Natural killer cell treated with Interleukin-12 subunit alpha and Interleukin-12 subunit beta and Interleukin-15 and Interleukin-18, amount 100 ng/mL, for 72 hours (primary cell): ENCODE measurements around the gene SH3GL2. TPM values are rescaled to one million over a fixed set of nuclear protein-coding genes. Genes with fewer than 3 reads are reported as not detected.

Source experiments
- ATAC-seq, 2 donors: fragments of 150-1000 bp; cut with Tn5 transposase in 1 of 2; sonication (Bioruptor Pico), chemical (Tn5 transposase) in 1 of 2; 2 replicates each; pipeline ENCODE4 v1.10.0; 2021
- DNase-seq: peaks from one replicate; pipeline ENCODE4 v3.0.0; 2022; ENCODE audit warnings: low spot score
- H3K27ac Mint-ChIP-seq, 2 donors: 1 replicate in 1 of 2; 2 replicates in 1 of 2; pipeline ENCODE4 v1.8.0; 2022; ENCODE audit warnings: mixed read lengths in 2 of 2, mild to moderate bottlenecking in 1 of 2, moderate library complexity in 1 of 2
- H3K27me3 Mint-ChIP-seq, 2 donors: 1 replicate in 1 of 2; 2 replicates in 1 of 2; pipeline ENCODE4 v1.8.0; 2022; ENCODE audit warnings: mixed read lengths in 2 of 2
- H3K36me3 Mint-ChIP-seq: one replicate; pipeline ENCODE4 v1.8.0; 2022; ENCODE audit warnings: mixed read lengths
- H3K4me1 Mint-ChIP-seq, 2 donors: 1 replicate in 1 of 2; 2 replicates in 1 of 2; pipeline ENCODE4 v1.8.0; 2022; ENCODE audit warnings: low read depth in 2 of 2, mixed read lengths in 2 of 2, mild to moderate bottlenecking in 1 of 2
- H3K4me3 Mint-ChIP-seq: one replicate; pipeline ENCODE4 v1.8.0; 2022; ENCODE audit warnings: mixed read lengths
- H3K9me3 Mint-ChIP-seq: 2 replicates; pipeline ENCODE4 v1.8.0; 2022; ENCODE audit warnings: mixed read lengths
- total RNA-seq, 2 donors: library from RNA; stranded (reverse); gene quantifications; one replicate each; pipeline ENCODE4 v1.2.3, GENCODE V29; 2022

The SH3GL2 gene
- total RNA-seq, 2 donors from 2014 or later, result not detected

DNA sequence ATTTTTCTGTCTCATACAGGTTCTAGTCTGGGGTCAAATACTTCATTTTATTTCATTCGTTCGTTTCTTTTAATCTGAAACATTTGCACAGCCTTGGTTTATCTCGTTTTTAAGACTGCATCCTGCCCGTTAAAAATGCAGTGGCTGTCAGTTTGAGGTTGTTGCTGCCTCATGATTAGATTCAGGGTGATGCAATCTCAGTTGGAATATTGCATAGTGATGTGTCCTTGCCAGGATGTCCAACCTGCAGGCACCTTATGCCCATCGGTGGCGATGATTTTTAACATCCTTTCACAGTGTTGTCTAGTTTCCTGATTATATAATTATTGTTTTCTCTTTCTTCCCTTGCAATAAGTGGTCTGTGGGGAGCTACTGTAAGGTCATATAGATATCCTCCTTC, 45.1 kb downstream of the SH3GL2 start:
- H3K36me3 Mint-ChIP-seq, result no peaks in the 10 kb centered on the region
- ATAC-seq, result no peak
- no peak for DNase-seq
- no peaks in the 10 kb centered on the region for H3K27me3 Mint-ChIP-seq
- H3K4me3 Mint-ChIP-seq, result no peak overlapping the region
- H3K27ac Mint-ChIP-seq, result no peak overlapping the region
- peaks cover 10% of the 10 kb centered on the region for H3K9me3 Mint-ChIP-seq
- no peaks in the 10 kb centered on the region for H3K4me1 Mint-ChIP-seq

DNA sequence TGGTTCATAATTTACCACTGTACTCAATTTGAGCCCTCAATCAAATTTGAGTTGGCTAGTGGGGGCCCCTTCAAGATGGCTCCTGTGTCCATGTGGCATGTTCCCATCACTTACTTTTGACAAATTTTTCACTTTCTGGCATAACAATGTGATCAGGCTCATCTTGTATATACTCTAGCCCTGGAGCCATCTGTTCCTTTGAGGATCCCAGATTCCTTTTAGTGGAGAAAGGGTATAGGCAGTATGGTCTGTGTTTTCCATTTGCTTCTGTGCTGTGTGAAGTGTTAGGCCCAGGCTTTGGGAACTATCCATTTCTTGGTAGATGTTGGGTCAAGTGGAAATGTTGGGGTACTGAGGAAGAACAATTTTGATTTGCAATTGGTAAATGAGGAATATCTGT, 45.7 kb downstream of the SH3GL2 start:
- H3K4me3 Mint-ChIP-seq, result no peak overlapping the region
- no peak overlapping the region for H3K27ac Mint-ChIP-seq
- H3K9me3 Mint-ChIP-seq, result peaks cover 10% of the 10 kb centered on the region
- no peaks in the 10 kb centered on the region for H3K27me3 Mint-ChIP-seq
- no peak for DNase-seq
- H3K4me1 Mint-ChIP-seq, result no peaks in the 10 kb centered on the region
- no peaks in the 10 kb centered on the region for H3K36me3 Mint-ChIP-seq
- ATAC-seq, result no peak

DNA sequence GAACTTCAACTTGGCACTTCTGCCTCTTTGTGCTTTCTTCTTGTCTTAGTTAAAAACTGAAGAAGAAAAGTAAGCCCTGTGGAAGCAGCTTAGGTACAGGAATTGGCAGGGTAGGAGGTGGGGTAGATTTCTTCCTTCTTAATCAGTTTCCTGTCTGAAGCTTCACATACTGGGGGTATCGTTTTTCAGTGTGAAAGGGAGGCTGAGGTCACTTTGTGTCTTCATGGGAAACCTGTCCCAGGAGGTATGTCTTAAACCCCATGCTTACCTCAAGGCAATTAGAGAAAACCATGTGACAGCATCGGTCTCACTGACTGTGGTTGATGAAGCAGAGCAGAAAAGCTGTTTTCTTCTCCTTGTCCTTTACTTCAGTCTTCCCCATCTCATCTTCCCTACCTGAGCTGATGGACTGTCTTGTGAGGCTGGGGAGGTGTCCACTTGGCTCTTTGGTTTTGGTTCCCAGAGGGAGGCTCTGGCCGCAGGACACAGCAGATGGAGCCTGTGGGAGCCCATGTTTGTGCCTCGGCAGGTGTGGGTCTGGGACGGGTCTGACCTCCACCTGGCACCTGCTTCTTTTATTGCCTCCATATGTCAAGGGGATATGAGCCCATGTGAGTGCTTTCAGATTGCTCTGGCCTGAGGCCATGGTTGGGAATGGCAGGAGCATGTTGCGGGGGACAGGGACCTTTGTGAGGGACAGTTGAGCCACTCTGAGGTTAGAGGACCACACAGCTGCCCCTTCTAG, 47.0 kb downstream of the SH3GL2 start:
- DNase-seq (no peak), ATAC-seq (no peak)
- Mint-ChIP-seq H3K36me3 (no peaks in the 10 kb centered on the region), H3K27ac (no peak overlapping the region), H3K4me3 (no peak overlapping the region), H3K4me1 (no peaks in the 10 kb centered on the region), H3K27me3 (no peaks in the 10 kb centered on the region), H3K9me3 (peaks cover 7% of the 10 kb centered on the region)

DNA sequence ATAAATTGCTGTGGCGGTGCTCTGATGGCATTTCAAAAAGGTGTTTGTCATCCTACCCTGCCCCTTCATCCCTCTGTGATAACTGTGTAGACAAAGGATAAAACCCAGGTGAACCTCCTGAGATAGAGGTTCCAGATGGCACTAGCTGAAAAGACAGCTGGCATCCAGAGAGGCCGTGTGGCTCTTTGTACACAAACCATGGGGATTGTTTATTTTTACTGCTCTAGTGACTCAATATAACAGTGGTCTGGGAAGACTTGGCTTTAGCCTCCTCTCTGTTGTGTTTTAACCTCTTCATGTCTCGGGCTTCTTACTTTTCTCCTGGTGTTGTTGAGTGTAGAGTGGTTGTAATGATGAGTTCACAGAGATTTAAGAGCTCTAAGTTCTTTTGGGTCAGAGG, 48.8 kb downstream of the SH3GL2 start:
- Mint-ChIP-seq H3K9me3 (peaks cover 7% of the 10 kb centered on the region), H3K27ac (no peak overlapping the region), H3K36me3 (no peaks in the 10 kb centered on the region), H3K27me3 (no peaks in the 10 kb centered on the region), H3K4me3 (no peak overlapping the region), H3K4me1 (no peaks in the 10 kb centered on the region)
- DNase-seq (no peak), ATAC-seq (no peak)

GRCh38 chr9:17628624-17629023, 49.8 kb downstream of the SH3GL2 start:
- peaks cover 7% of the 10 kb centered on the region for H3K9me3 Mint-ChIP-seq
- DNase-seq (no peak), ATAC-seq (no peak)
- no peaks in the 10 kb centered on the region for H3K27me3 Mint-ChIP-seq
- no peak overlapping the region for H3K4me3 Mint-ChIP-seq
- no peaks in the 10 kb centered on the region for H3K4me1 Mint-ChIP-seq
- H3K36me3 Mint-ChIP-seq, result no peaks in the 10 kb centered on the region
- no peak overlapping the region for H3K27ac Mint-ChIP-seq

- H3K9me3 Mint-ChIP-seq, result peaks cover 7% of the 10 kb centered on the region
- H3K36me3 Mint-ChIP-seq, result no peaks in the 10 kb centered on the region
- H3K27me3 Mint-ChIP-seq, result no peaks in the 10 kb centered on the region
- no peak overlapping the region for H3K27ac Mint-ChIP-seq
- DNase-seq, result no peak
- no peak overlapping the region for H3K4me3 Mint-ChIP-seq
- no peak for ATAC-seq
- H3K4me1 Mint-ChIP-seq, result no peaks in the 10 kb centered on the region
Observed at GRCh38 chr9:17630531-17630949, 51.7 kb downstream of the SH3GL2 start.

GRCh38 chr9:17631396-17631795, 52.5 kb downstream of the SH3GL2 start:
- H3K9me3 Mint-ChIP-seq, result peaks cover 7% of the 10 kb centered on the region
- H3K27me3 Mint-ChIP-seq, result no peaks in the 10 kb centered on the region
- no peak overlapping the region for H3K27ac Mint-ChIP-seq
- H3K4me3 Mint-ChIP-seq, result no peak overlapping the region
- DNase-seq (no peak), ATAC-seq (no peak)
- H3K4me1 Mint-ChIP-seq, result no peaks in the 10 kb centered on the region
- H3K36me3 Mint-ChIP-seq, result no peaks in the 10 kb centered on the region

DNA sequence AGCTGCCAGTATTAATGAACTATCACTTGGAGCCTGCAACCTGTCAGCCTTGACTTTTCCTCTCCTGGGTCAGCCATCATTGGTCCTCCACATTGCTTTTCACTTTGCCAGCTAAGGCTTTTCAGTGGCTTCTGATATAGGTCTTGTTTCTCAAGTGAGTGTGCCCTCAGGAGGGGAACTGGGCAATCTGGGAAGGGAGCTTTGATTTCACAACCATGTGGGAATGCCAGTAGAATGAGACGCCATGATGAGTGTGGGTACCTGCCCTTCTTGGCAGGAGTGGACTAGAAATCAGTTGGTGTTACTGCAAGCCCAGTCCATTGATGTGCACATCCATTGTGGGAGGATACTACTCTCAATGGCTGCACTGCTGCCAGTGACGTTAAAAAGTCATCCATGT, 54.1 kb downstream of the SH3GL2 start:
- no peak overlapping the region for H3K4me3 Mint-ChIP-seq
- H3K9me3 Mint-ChIP-seq, result peaks cover 4% of the 10 kb centered on the region
- no peak for ATAC-seq

DNA sequence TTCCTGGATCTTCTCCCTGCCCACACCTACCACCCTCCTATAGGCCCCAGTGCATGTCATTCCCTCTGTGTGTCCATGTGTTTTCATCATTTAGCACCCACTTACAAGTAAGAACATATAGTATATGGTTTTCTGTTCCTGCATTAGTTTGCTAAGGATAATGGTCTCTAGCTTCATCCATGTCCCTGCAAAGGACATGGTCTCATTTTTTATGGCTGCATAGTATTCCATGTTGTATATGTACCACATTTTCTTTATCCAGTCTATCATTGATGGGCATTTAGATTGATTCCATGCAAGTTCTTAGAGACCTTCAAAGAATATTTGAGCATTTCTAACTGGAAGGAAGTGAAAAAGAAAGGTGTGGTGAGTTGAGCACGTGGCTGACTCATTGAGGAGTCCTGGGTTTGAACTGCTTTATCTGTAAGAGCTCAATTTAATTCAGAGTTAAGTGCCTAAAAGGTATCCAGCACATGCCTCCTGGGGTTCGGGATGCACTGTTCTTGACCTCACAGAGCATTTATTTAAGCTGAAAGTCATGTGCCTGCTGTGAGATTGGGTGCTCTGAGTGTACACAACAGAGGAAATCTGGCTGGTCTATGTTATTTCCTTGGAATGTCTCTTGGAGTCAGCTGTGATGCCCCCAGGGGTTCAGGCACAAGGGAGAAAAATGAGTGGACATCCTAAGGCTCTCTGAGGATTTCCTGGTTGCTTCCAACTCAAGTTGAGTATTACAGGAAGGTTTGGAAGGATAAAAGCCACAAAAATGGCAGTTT, 56.4 kb downstream of the SH3GL2 start:
- ATAC-seq (no peak), DNase-seq (no peak)
- peaks cover 4% of the 10 kb centered on the region for H3K9me3 Mint-ChIP-seq

More for the DNA sequence above, 54.1 kb downstream of the SH3GL2 start:
- no peaks in the 10 kb centered on the region for H3K36me3 Mint-ChIP-seq
- H3K4me1 Mint-ChIP-seq, result no peaks in the 10 kb centered on the region
- no peak overlapping the region for H3K27ac Mint-ChIP-seq
- DNase-seq, result no peak
- H3K27me3 Mint-ChIP-seq, result no peaks in the 10 kb centered on the region

GRCh38 chr9:17636349-17636748, 57.5 kb downstream of the SH3GL2 start:
- H3K27ac Mint-ChIP-seq, result no peak overlapping the region
- no peak for ATAC-seq
- H3K27me3 Mint-ChIP-seq, result no peaks in the 10 kb centered on the region
- no peak overlapping the region for H3K4me3 Mint-ChIP-seq
- no peaks in the 10 kb centered on the region for H3K36me3 Mint-ChIP-seq
- H3K9me3 Mint-ChIP-seq, result peaks cover 4% of the 10 kb centered on the region
- DNase-seq, result no peak
- H3K4me1 Mint-ChIP-seq, result no peaks in the 10 kb centered on the region

More for the DNA sequence above, 56.4 kb downstream of the SH3GL2 start:
- H3K36me3 Mint-ChIP-seq, result no peaks in the 10 kb centered on the region
- H3K27ac Mint-ChIP-seq, result no peak overlapping the region
- H3K4me1 Mint-ChIP-seq, result no peaks in the 10 kb centered on the region
- H3K27me3 Mint-ChIP-seq, result no peaks in the 10 kb centered on the region
- H3K4me3 Mint-ChIP-seq, result no peak overlapping the region

GRCh38 chr9:17636821-17637220, 58.0 kb downstream of the SH3GL2 start:
- no peaks in the 10 kb centered on the region for H3K36me3 Mint-ChIP-seq
- DNase-seq (no peak), ATAC-seq (no peak)
- H3K4me1 Mint-ChIP-seq, result no peaks in the 10 kb centered on the region
- no peaks in the 10 kb centered on the region for H3K27me3 Mint-ChIP-seq
- no peak overlapping the region for H3K27ac Mint-ChIP-seq
- H3K4me3 Mint-ChIP-seq, result no peak overlapping the region
- peaks cover 4% of the 10 kb centered on the region for H3K9me3 Mint-ChIP-seq

- no peak overlapping the region for H3K27ac Mint-ChIP-seq
- H3K9me3 Mint-ChIP-seq, result peaks cover 4% of the 10 kb centered on the region
- no peaks in the 10 kb centered on the region for H3K4me1 Mint-ChIP-seq
- no peak for ATAC-seq
- no peaks in the 10 kb centered on the region for H3K36me3 Mint-ChIP-seq
- DNase-seq, result no peak
- H3K27me3 Mint-ChIP-seq, result no peaks in the 10 kb centered on the region
- H3K4me3 Mint-ChIP-seq, result no peak overlapping the region
Observed at GRCh38 chr9:17637229-17637628, 58.4 kb downstream of the SH3GL2 start.

GRCh38 chr9:17648516-17648915, 69.7 kb downstream of the SH3GL2 start:
- H3K4me1 Mint-ChIP-seq, result no peaks in the 10 kb centered on the region
- no peak overlapping the region for H3K4me3 Mint-ChIP-seq
- H3K9me3 Mint-ChIP-seq, result peaks cover 26% of the 10 kb centered on the region
- DNase-seq (no peak), ATAC-seq (no peak)
- peaks cover 13% of the 10 kb centered on the region for H3K36me3 Mint-ChIP-seq
- H3K27ac Mint-ChIP-seq, result no peak overlapping the region
- H3K27me3 Mint-ChIP-seq, result no peaks in the 10 kb centered on the region

DNA sequence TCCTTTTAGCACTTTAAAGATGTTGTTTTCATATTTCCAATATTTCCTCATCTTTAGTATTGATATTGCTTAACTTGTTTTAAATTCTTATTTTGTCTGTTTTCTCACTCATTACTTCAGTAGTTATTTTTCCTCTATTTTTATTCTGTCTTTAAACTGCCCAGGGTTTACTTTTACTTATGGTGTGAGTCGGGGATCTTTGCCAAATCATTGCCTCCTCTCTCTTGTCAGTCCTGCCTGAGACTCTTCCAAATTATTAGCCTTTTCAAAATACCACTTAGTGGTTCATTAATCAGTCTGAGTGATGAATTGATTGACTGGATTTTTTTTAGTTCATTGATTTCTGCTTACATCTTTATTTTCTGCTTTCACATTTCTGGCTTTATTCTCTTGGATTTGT, 72.9 kb downstream of the SH3GL2 start:
- Mint-ChIP-seq H3K4me1 (no peaks in the 10 kb centered on the region), H3K27ac (no peak overlapping the region), H3K27me3 (no peaks in the 10 kb centered on the region), H3K4me3 (no peak overlapping the region), H3K36me3 (no peaks in the 10 kb centered on the region), H3K9me3 (peaks cover 5% of the 10 kb centered on the region)
- DNase-seq, result no peak
- ATAC-seq, result no peak
